ENCODE results near the gene TCAIM.

Gene TCAIM

DNA sequence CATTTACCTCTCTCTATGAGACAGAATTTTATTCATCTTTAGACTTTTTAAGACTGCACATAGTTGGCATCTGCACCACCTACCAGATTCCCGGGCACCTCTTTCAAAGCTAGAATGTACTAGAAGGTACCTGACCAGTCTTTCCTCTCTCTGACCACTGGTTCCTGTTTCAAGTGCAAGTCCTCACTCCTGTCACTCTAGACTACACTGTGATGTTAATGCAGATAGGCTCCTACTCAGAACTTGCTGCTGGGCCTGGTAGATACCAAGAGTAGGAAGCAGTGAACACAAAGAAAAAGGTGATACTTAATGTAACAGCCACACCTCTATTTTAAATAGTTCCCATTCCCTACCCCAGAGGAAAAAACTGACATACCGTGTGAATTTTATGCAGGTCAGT lies 8.1 kb upstream of the TCAIM start:
- TF ChIP-seq SUZ12 (IDR thresholded peaks at IDR 0.05; ENCODE audit: extremely low read depth, insufficient read depth, insufficient read length) (no peak), ZNF274 (IDR thresholded peaks at IDR 0.05; ENCODE audit: low read depth, low read length) (no peak), YY1 (IDR thresholded peaks at IDR 0.05; ENCODE audit: insufficient read depth, insufficient read length) (no peak)
- H3K9me3 ChIP-seq (ENCODE audit: insufficient read depth, low read length) = no peaks in the 10 kb centered on the region
- H3K36me3 ChIP-seq (ENCODE audit: insufficient read depth, insufficient read length, low read length) = no peaks in the 10 kb centered on the region
- H3K27me3 ChIP-seq (ENCODE audit: insufficient read depth, insufficient read length) = no peaks in the 10 kb centered on the region
- H3K4me3 ChIP-seq (ENCODE audit: insufficient read length, low read depth) = no peak overlapping the region
- DNase-seq (ENCODE audit: low read depth, low spot score) = no peak
- no peaks in the 10 kb centered on the region for H3K4me1 ChIP-seq (ENCODE audit: insufficient read depth, insufficient read length)
- no peak overlapping the region for H3K9ac ChIP-seq (ENCODE audit: insufficient read length, low read depth)

DNA sequence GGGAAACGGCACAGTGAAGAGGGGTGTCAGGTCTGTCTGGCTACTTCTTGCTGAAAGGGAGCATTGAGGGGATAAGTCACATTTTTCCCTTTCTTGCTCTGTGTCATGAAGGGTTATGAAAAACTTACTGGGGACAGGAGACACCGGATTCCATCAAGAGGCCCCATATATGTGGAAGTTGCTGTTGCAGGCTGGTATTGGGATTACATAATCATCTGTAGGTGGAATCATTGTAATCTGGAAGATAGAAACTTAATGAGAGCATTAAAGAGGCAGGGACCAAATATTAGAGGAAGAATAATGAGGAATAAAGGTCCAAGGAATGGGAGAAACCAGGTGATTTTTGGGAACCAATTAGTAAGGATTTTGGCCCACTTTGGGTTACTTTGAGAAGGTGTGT lies 4.2 kb upstream of the TCAIM start:
- no peaks in the 10 kb centered on the region for H3K36me3 ChIP-seq (ENCODE audit: insufficient read depth, insufficient read length, low read length)
- DNase-seq (ENCODE audit: low read depth, low spot score) = no peak
- H3K9me3 ChIP-seq (ENCODE audit: insufficient read depth, low read length) = no peaks in the 10 kb centered on the region
- no peak overlapping the region for H3K9ac ChIP-seq (ENCODE audit: insufficient read length, low read depth)
- H3K4me1 ChIP-seq (ENCODE audit: insufficient read depth, insufficient read length) = no peaks in the 10 kb centered on the region
- TF ChIP-seq ZNF274 (IDR thresholded peaks at IDR 0.05; ENCODE audit: low read depth, low read length) = no peak
- TF ChIP-seq YY1 (IDR thresholded peaks at IDR 0.05; ENCODE audit: insufficient read depth, insufficient read length) = no peak
- TF ChIP-seq SUZ12 (IDR thresholded peaks at IDR 0.05; ENCODE audit: extremely low read depth, insufficient read depth, insufficient read length) = no peak
- H3K27me3 ChIP-seq (ENCODE audit: insufficient read depth, insufficient read length) = no peaks in the 10 kb centered on the region
- no peak overlapping the region for H3K4me3 ChIP-seq (ENCODE audit: insufficient read length, low read depth)

DNA sequence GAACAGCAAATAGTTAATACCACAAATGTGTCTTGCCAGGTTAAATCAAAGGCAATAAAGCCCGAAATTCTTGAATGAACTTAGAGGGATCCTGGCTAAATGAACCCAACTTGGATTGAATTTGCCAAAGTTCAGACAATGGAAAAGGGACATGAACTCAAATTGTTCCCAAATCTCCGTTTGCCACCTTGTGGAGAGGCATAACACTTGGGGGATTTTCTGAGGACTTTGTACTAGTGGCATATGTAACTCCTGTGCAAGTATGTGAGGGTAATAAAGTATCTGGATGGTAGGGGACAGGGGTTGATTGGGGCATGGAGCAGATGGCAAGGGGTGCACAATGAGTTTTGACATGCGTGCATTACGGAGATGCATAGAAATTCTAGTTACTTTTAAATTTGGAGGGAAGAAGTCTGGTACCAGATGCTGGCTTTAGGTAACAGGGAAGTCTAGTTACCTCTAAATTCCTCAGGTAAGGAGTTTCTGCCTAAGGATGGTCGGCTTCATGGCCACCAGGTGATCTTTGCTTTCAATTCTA lies 1.2 kb upstream of the TCAIM start:
- H3K9ac ChIP-seq (ENCODE audit: insufficient read length, low read depth) = peak overlapping the region; percentile 94
- no peak for DNase-seq (ENCODE audit: low read depth, low spot score)
- TF ChIP-seq SUZ12 (IDR thresholded peaks at IDR 0.05; ENCODE audit: extremely low read depth, insufficient read depth, insufficient read length) (no peak), YY1 (IDR thresholded peaks at IDR 0.05; ENCODE audit: insufficient read depth, insufficient read length) (no peak), ZNF274 (IDR thresholded peaks at IDR 0.05; ENCODE audit: low read depth, low read length) (no peak)
- no peaks in the 10 kb centered on the region for H3K4me1 ChIP-seq (ENCODE audit: insufficient read depth, insufficient read length)
- peak overlapping the region; percentile 83 for H3K4me3 ChIP-seq (ENCODE audit: insufficient read length, low read depth)
- peaks cover 4% of the 10 kb centered on the region for H3K36me3 ChIP-seq (ENCODE audit: insufficient read depth, insufficient read length, low read length)
- H3K27me3 ChIP-seq (ENCODE audit: insufficient read depth, insufficient read length) = no peaks in the 10 kb centered on the region
- H3K9me3 ChIP-seq (ENCODE audit: insufficient read depth, low read length) = no peaks in the 10 kb centered on the region

DNA sequence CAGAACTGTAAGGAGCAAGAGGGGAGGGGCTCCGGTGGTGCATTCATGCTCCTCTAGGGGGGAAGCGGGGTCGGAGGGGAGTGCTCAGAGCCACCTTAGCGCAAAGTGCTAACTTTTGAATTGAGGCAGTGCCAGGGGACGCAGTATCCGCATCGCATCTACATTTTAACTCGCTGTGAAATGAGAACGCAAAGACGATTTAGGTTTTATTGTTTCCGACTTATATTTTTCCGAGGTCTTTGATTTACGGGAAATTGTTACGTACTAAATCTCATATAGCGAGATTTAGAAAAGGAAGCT lies 212 bp downstream of the TCAIM start:
- Histone ChIP-seq H3K4me1 (ENCODE audit: insufficient read depth, insufficient read length) (no peaks in the 10 kb centered on the region), H3K27me3 (ENCODE audit: insufficient read depth, insufficient read length) (no peaks in the 10 kb centered on the region), H3K9me3 (ENCODE audit: insufficient read depth, low read length) (no peaks in the 10 kb centered on the region; the same call in 1 of the 2 replicates), H3K9ac (ENCODE audit: insufficient read length, low read depth) (peak overlapping the region; percentile 94), H3K4me3 (ENCODE audit: insufficient read length, low read depth) (peak overlapping the region; percentile 83), H3K36me3 (ENCODE audit: insufficient read depth, insufficient read length, low read length) (peaks cover 6% of the 10 kb centered on the region)
- TF ChIP-seq SUZ12 (IDR thresholded peaks at IDR 0.05; ENCODE audit: extremely low read depth, insufficient read depth, insufficient read length) = no peak
- no peak for TF ChIP-seq ZNF274 (IDR thresholded peaks at IDR 0.05; ENCODE audit: low read depth, low read length)
- TF ChIP-seq YY1 (IDR thresholded peaks at IDR 0.05; ENCODE audit: insufficient read depth, insufficient read length) = no peak
- no peak for DNase-seq (ENCODE audit: low read depth, low spot score)

DNA sequence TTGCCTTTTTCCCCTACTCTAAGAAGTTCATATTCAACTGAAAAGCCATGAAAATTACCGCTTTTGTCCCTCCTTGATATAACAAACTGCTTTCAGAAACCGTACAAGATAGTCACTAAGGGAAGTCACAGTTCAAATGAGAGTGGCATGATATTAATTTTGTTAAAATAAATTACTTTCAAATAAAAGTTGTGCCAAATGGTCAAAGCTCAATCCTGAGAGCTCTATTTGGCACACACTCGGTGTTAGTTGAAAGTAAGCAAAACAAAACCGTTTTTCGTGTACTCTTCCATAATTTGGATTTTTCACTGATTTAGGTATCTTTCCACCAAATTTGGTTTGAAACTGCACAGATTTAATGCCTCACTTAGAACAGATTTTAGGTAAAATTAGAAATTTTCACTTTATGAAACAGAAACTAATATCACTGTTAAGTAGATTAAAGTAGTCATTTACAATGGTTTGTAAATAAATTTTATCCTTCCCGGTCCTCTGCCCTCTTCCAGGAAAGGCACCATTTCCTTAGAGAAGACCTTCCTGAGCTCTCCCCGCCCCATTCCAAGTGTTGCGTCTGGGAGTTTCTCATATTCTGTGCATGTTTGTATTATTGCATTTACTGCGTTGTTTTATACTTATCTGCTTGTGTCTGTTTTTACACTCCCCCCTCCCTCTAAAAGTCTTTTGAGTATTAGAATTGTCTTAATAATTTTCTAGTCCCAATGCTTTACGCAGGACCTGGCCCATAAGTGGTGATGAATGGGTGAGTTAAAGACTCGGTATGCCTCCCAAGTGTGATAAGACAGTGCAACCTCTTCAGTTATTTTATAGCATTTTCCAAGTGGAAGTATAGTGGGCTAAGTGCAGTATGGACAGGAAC lies 853 bp downstream of the TCAIM start:
- DNase-seq (ENCODE audit: low read depth, low spot score) = no peak
- Histone ChIP-seq H3K27me3 (ENCODE audit: insufficient read depth, insufficient read length) (no peaks in the 10 kb centered on the region), H3K4me3 (ENCODE audit: insufficient read length, low read depth) (peak overlapping the region; percentile 83), H3K9ac (ENCODE audit: insufficient read length, low read depth) (peak overlapping the region; percentile 94), H3K36me3 (ENCODE audit: insufficient read depth, insufficient read length, low read length) (peaks cover 6% of the 10 kb centered on the region), H3K9me3 (ENCODE audit: insufficient read depth, low read length) (no peaks in the 10 kb centered on the region; the same call in none of the 2 replicates), H3K4me1 (ENCODE audit: insufficient read depth, insufficient read length) (no peaks in the 10 kb centered on the region)
- TF ChIP-seq ZNF274 (IDR thresholded peaks at IDR 0.05; ENCODE audit: low read depth, low read length) = no peak
- no peak for TF ChIP-seq SUZ12 (IDR thresholded peaks at IDR 0.05; ENCODE audit: extremely low read depth, insufficient read depth, insufficient read length)
- no peak for TF ChIP-seq YY1 (IDR thresholded peaks at IDR 0.05; ENCODE audit: insufficient read depth, insufficient read length)

DNA sequence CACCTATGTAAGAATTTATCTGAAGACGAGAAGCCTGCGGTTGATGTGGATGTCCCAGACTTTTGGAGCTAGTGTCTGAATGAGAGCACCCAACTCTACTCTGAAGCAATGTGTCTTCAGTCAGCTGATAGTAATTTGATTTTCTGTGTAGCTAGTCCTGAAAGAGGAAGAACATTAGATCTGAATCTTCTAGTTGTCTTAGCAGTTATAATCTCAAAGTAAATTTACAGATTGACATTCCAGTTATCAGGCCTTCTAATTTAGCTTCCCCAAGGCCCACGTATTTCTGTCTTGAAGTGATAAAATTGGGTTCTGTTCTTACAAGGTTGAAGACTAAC lies 1.5 kb downstream of the TCAIM start:
- no peak for DNase-seq (ENCODE audit: low read depth, low spot score)
- Histone ChIP-seq H3K36me3 (ENCODE audit: insufficient read depth, insufficient read length, low read length) (peaks cover 6% of the 10 kb centered on the region), H3K4me3 (ENCODE audit: insufficient read length, low read depth) (no peak overlapping the region), H3K4me1 (ENCODE audit: insufficient read depth, insufficient read length) (no peaks in the 10 kb centered on the region), H3K9me3 (ENCODE audit: insufficient read depth, low read length) (no peaks in the 10 kb centered on the region; the same call in none of the 2 replicates), H3K9ac (ENCODE audit: insufficient read length, low read depth) (no peak overlapping the region), H3K27me3 (ENCODE audit: insufficient read depth, insufficient read length) (no peaks in the 10 kb centered on the region)
- TF ChIP-seq SUZ12 (IDR thresholded peaks at IDR 0.05; ENCODE audit: extremely low read depth, insufficient read depth, insufficient read length) = no peak
- TF ChIP-seq ZNF274 (IDR thresholded peaks at IDR 0.05; ENCODE audit: low read depth, low read length) = no peak
- TF ChIP-seq YY1 (IDR thresholded peaks at IDR 0.05; ENCODE audit: insufficient read depth, insufficient read length) = no peak

DNA sequence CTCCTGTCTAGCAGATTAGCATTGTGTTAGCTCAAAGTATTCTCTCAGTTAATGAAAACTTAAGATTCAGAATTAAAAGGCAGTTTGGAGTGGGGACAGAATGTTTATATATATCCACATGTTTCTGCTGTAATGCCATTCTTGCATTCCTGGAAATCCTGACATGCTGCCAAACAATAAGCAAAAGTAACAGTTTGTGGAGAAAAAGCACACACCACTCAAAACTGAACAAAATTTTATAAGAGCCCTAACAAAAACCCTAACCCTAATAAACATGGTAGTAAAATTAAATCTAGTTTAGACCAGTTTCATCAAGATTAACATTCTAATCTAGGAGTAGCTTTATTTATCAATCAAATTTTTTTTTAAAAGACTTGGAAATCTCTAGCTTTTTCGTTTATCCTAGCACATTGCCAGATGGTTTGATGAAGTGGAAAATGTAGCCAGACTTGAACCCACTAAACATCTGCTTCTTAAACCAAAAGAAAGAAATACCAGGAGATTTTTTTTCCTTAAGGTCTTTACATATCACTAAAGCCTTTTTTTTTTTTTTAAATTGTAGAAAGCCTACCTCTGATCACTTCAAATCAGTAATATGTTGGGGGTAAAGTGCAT lies 3.7 kb downstream of the TCAIM start:
- H3K36me3 ChIP-seq (ENCODE audit: insufficient read depth, insufficient read length, low read length) = peaks cover 6% of the 10 kb centered on the region

More for the DNA sequence above, 3.7 kb downstream of the TCAIM start:
- Histone ChIP-seq H3K27me3 (ENCODE audit: insufficient read depth, insufficient read length) (no peaks in the 10 kb centered on the region), H3K9ac (ENCODE audit: insufficient read length, low read depth) (no peak overlapping the region), H3K4me3 (ENCODE audit: insufficient read length, low read depth) (no peak overlapping the region), H3K4me1 (ENCODE audit: insufficient read depth, insufficient read length) (no peaks in the 10 kb centered on the region), H3K9me3 (ENCODE audit: insufficient read depth, low read length) (no peaks in the 10 kb centered on the region; the same call in none of the 2 replicates)
- no peak for DNase-seq (ENCODE audit: low read depth, low spot score)
- no peak for TF ChIP-seq YY1 (IDR thresholded peaks at IDR 0.05; ENCODE audit: insufficient read depth, insufficient read length)
- no peak for TF ChIP-seq ZNF274 (IDR thresholded peaks at IDR 0.05; ENCODE audit: low read depth, low read length)
- TF ChIP-seq SUZ12 (IDR thresholded peaks at IDR 0.05; ENCODE audit: extremely low read depth, insufficient read depth, insufficient read length) = no peak

Measured in NT2/D1 (cell line).